HEK293T (cell line): ENCODE measurements around the gene RNASEH1.

ENCODE experiments used
- BHLHE40 ChIP-seq: fragments of 450-650 bp; IDR thresholded peaks from 2 replicates; pipeline ENCODE4 v1.6.1; 2016; ENCODE audit warnings: mild to moderate bottlenecking, moderate library complexity, borderline replicate concordance
- CTBP1 ChIP-seq: fragments of 450-650 bp; IDR thresholded peaks from 2 replicates; pipeline ENCODE4 v1.6.1; 2016; ENCODE audit warnings: borderline replicate concordance
- FOXA1 ChIP-seq: fragments of 450-650 bp; IDR thresholded peaks from 2 replicates; pipeline ENCODE4 v1.6.1; 2016; ENCODE audit warnings: mild to moderate bottlenecking
- FOXK2 ChIP-seq: fragments of 450-650 bp; IDR thresholded peaks from 2 replicates; pipeline ENCODE4 v1.6.1; 2016; ENCODE audit warnings: mild to moderate bottlenecking
- L3MBTL2 ChIP-seq: fragments of 450-650 bp; conservative IDR thresholded peaks from 2 replicates; pipeline ENCODE4 v1.6.1; 2016; ENCODE audit warnings: mild to moderate bottlenecking
- SUZ12 ChIP-seq: fragments of 450-650 bp; IDR thresholded peaks from 2 replicates; pipeline ENCODE4 v1.6.1; 2016; ENCODE audit warnings: mild to moderate bottlenecking
- TARDBP ChIP-seq: fragments of 450-650 bp; IDR thresholded peaks from 2 replicates; pipeline ENCODE4 v1.6.1; 2016
- TF ChIP-seq, protein P1 (sequence below): fragments of 450-650 bp; IDR thresholded peaks from 2 replicates; pipeline ENCODE4 v1.6.1; 2016

DNA sequence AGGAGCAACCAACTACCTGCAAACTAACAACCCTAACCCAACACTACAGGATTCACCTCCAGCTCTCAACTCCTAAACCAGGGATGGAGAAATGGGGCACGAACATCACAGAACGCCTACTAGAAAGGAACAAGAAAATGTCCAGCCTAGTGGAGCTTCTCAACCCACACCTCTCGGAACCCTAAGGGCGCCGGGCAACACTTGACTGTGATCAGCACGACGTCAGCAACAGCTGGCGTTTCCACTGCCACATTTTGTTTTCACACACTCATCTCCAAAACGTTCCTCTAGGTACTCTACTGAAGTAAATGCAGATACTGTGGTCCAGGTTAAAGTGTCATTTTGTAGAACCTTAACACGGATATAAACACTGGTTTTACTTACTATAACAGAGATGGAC lies 4.2 kb downstream of the RNASEH1 start:
- TF ChIP-seq SUZ12 (no peak), TARDBP (no peak), FOXK2 (no peak), L3MBTL2 (no peak), CTBP1 (no peak), FOXA1 (no peak), BHLHE40 (no peak)
- TF ChIP-seq, protein P1, sequence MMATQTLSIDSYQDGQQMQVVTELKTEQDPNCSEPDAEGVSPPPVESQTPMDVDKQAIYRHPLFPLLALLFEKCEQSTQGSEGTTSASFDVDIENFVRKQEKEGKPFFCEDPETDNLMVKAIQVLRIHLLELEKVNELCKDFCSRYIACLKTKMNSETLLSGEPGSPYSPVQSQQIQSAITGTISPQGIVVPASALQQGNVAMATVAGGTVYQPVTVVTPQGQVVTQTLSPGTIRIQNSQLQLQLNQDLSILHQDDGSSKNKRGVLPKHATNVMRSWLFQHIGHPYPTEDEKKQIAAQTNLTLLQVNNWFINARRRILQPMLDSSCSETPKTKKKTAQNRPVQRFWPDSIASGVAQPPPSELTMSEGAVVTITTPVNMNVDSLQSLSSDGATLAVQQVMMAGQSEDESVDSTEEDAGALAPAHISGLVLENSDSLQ, result no peak
